ENCODE data around the gene SLC16A13. TPM values are rescaled to one million over a fixed set of nuclear protein-coding genes. Genes with fewer than 3 reads are reported as not detected.

Gene SLC16A13
- total RNA-seq, 1 experiment from 2014 or later, result 7.5 TPM

DNA sequence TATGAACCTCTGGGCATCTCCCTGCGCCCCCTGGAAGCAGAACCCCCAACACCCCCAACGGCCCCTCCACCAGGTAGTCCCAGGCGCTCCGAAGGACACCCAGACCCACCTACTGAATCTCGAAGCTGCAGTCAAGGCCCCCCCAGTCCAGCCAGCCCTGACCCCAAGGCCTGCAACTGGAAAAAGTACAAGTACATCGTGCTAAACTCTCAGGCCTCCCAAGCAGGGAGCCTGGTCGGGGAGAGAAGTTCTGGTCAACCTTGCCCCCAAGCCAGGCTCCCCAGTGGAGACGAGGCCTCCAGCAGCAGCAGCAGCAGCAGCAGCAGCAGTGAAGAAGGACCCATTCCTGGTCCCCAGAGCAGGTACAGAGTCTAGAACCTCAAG lies 11.4 kb upstream of the SLC16A13 start:
- no TSS peak for BruUV-seq (replicated peaks)
- Mint-ChIP-seq H3K36me3 (ENCODE audit: insufficient read depth, unreplicated experiment) (no peaks in the 10 kb centered on the region), H3K27me3 (ENCODE audit: insufficient read depth, unreplicated experiment) (no peaks in the 10 kb centered on the region), H3K4me1 (ENCODE audit: insufficient read depth, unreplicated experiment) (peaks cover 23% of the 10 kb centered on the region), H3K9me3 (ENCODE audit: unreplicated experiment) (no peaks in the 10 kb centered on the region), H3K4me3 (ENCODE audit: unreplicated experiment) (no peak overlapping the region), H3K27ac (ENCODE audit: low read depth, unreplicated experiment) (no peak overlapping the region)
- TF ChIP-seq, protein P1, sequence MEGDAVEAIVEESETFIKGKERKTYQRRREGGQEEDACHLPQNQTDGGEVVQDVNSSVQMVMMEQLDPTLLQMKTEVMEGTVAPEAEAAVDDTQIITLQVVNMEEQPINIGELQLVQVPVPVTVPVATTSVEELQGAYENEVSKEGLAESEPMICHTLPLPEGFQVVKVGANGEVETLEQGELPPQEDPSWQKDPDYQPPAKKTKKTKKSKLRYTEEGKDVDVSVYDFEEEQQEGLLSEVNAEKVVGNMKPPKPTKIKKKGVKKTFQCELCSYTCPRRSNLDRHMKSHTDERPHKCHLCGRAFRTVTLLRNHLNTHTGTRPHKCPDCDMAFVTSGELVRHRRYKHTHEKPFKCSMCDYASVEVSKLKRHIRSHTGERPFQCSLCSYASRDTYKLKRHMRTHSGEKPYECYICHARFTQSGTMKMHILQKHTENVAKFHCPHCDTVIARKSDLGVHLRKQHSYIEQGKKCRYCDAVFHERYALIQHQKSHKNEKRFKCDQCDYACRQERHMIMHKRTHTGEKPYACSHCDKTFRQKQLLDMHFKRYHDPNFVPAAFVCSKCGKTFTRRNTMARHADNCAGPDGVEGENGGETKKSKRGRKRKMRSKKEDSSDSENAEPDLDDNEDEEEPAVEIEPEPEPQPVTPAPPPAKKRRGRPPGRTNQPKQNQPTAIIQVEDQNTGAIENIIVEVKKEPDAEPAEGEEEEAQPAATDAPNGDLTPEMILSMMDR (IDR thresholded peaks at IDR 0.05; ENCODE audit: unreplicated experiment), result no peak
- no peak for DNase-seq (ENCODE audit: unreplicated experiment)
- CTCF ChIA-PET, result interaction anchor here (0.6 to 1.1 kb wide), 5 partner anchors 9 to 551 kb away, joined by 3 to 4 read pairs (median 3); no protein-coding TSS in a partner anchor
- POLR2A ChIA-PET, result interaction anchor here (1.7 kb wide), 1 partner anchor 11 kb away, joined by 6 read pairs; the partner anchor contains the start of gene SLC16A13
- intact Hi-C loops (cut with micrococcal nuclease), result loop anchor here (5.0 kb wide), 1 partner anchor 357 kb away; no protein-coding TSS in a partner anchor

DNA sequence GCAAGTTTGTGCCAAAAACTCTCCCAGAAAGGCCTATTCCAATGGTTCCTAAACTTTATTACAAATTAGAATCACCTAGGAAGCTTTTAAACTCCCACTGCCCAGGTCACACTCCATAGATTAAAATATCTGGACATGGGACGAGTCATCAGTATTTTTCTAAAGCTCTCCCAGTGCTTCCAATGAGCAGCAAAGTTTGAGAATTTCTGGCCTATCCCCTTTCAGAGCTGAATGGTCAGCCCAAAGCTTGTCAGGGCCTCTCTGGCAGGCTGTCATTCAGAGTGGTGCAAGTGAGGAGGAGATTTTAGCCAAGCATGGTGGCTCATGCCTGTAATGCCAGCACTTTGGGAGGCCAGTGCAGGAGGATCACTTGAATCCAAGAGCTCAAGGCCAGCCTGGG lies 10.6 kb upstream of the SLC16A13 start:
- TF ChIP-seq, protein P1 (IDR thresholded peaks at IDR 0.05; ENCODE audit: unreplicated experiment), result no peak
- POLR2A ChIA-PET, result interaction anchor here (1.7 kb wide), 1 partner anchor 10 kb away, joined by 6 read pairs; the partner anchor contains the start of gene SLC16A13
- no peak overlapping the region for H3K27ac Mint-ChIP-seq (ENCODE audit: low read depth, unreplicated experiment)
- no peaks in the 10 kb centered on the region for H3K9me3 Mint-ChIP-seq (ENCODE audit: unreplicated experiment)
- no peaks in the 10 kb centered on the region for H3K36me3 Mint-ChIP-seq (ENCODE audit: insufficient read depth, unreplicated experiment)
- no peak overlapping the region for H3K4me3 Mint-ChIP-seq (ENCODE audit: unreplicated experiment)
- no peak for DNase-seq (ENCODE audit: unreplicated experiment)
- no TSS peak for BruUV-seq (replicated peaks)
- H3K27me3 Mint-ChIP-seq (ENCODE audit: insufficient read depth, unreplicated experiment), result no peaks in the 10 kb centered on the region
- intact Hi-C loops (cut with micrococcal nuclease), result no loop called here
- peaks cover 22% of the 10 kb centered on the region for H3K4me1 Mint-ChIP-seq (ENCODE audit: insufficient read depth, unreplicated experiment)
- CTCF ChIA-PET, result interaction anchor here (0.7 to 1.6 kb wide), 5 partner anchors 8 to 359 kb away, joined by 3 to 6 read pairs (median 4); no protein-coding TSS in a partner anchor

DNA sequence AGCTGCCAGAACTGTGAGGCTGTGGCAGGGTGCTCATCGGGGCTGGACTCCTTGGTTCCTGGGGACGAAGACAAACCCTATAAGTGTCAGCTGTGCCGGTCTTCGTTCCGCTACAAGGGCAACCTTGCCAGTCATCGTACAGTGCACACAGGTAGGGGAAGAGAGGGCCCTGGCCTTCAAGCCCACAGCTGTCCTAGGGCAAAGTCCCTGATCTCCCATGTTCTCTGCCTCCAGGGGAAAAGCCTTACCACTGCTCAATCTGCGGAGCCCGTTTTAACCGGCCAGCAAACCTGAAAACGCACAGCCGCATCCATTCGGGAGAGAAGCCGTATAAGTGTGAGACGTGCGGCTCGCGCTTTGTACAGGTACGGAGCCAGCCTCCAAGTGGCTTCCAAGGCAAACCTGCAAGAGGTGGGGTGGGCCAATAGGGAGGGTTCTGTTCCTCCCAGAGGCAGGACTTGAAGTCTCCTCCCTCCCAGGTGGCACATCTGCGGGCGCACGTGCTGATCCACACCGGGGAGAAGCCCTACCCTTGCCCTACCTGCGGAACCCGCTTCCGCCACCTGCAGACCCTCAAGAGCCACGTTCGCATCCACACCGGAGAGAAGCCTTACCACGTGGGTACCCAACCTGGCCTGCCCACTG lies 9.2 kb upstream of the SLC16A13 start:
- POLR2A ChIA-PET, result no interaction called here
- intact Hi-C loops (cut with micrococcal nuclease), result no loop called here
- peaks cover 9% of the 10 kb centered on the region for H3K4me1 Mint-ChIP-seq (ENCODE audit: insufficient read depth, unreplicated experiment)
- CTCF ChIA-PET, result interaction anchor here (0.6 to 1.6 kb wide), 2 partner anchors 183 to 185 kb away, joined by 3 to 6 read pairs; no protein-coding TSS in a partner anchor
- no peak overlapping the region for H3K27ac Mint-ChIP-seq (ENCODE audit: low read depth, unreplicated experiment)
- H3K9me3 Mint-ChIP-seq (ENCODE audit: unreplicated experiment), result no peaks in the 10 kb centered on the region
- no peak for DNase-seq (ENCODE audit: unreplicated experiment)
- H3K36me3 Mint-ChIP-seq (ENCODE audit: insufficient read depth, unreplicated experiment), result no peaks in the 10 kb centered on the region
- TF ChIP-seq, protein P1 (IDR thresholded peaks at IDR 0.05; ENCODE audit: unreplicated experiment), result no peak
- no TSS peak for BruUV-seq (replicated peaks)
- no peaks in the 10 kb centered on the region for H3K27me3 Mint-ChIP-seq (ENCODE audit: insufficient read depth, unreplicated experiment)
- H3K4me3 Mint-ChIP-seq (ENCODE audit: unreplicated experiment), result no peak overlapping the region

DNA sequence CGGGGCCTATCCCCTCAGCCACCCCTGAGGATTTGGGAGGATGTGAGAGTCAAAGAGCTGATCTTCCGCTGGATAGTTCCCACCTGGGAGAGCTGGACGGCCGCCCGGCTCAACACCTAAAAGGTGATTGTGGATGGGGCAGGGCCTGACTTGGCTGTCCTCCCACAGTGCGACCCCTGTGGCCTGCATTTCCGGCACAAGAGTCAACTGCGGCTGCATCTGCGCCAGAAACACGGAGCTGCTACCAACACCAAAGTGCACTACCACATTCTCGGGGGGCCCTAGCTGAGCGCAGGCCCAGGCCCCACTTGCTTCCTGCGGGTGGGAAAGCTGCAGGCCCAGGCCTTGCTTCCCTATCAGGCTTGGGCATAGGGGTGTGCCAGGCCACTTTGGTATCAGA lies 8.5 kb upstream of the SLC16A13 start:
- ChIA-PET CTCF (interaction anchor here (0.9 kb wide), 1 partner anchor 8 kb away, joined by 3 read pairs; no protein-coding TSS in a partner anchor), POLR2A (no interaction called here)
- no peak overlapping the region for H3K27ac Mint-ChIP-seq (ENCODE audit: low read depth, unreplicated experiment)
- H3K27me3 Mint-ChIP-seq (ENCODE audit: insufficient read depth, unreplicated experiment), result no peaks in the 10 kb centered on the region
- TF ChIP-seq, protein P1 (IDR thresholded peaks at IDR 0.05; ENCODE audit: unreplicated experiment), result no peak
- intact Hi-C loops (cut with micrococcal nuclease), result no loop called here
- no peaks in the 10 kb centered on the region for H3K9me3 Mint-ChIP-seq (ENCODE audit: unreplicated experiment)
- no peak for DNase-seq (ENCODE audit: unreplicated experiment)
- H3K36me3 Mint-ChIP-seq (ENCODE audit: insufficient read depth, unreplicated experiment), result no peaks in the 10 kb centered on the region
- peaks cover 6% of the 10 kb centered on the region for H3K4me1 Mint-ChIP-seq (ENCODE audit: insufficient read depth, unreplicated experiment)
- no peak overlapping the region for H3K4me3 Mint-ChIP-seq (ENCODE audit: unreplicated experiment)
- BruUV-seq (replicated peaks), result no TSS peak
